Adrenal gland (tissue), 5 donors: Measurements from ENCODE around the gene ZNF579.

Experiments
- CTCF ChIP-seq, 6 experiments: fragments of 450-650 bp in 4 of 6; fragments of 200-600 bp in 2 of 6; sonication (generic) in 1 of 6; IDR thresholded peaks; 1 replicate in 5 of 6; 2 replicates in 1 of 6; pipeline versions ENCODE4 v1.5.1 to v1.8.0; 2016 to 2021; ENCODE audit warnings: antibody characterized with exemption in 6 of 6, mild to moderate bottlenecking in 2 of 6, moderate library complexity in 1 of 6
- POLR2A ChIP-seq, 2 donors: fragments of 450-650 bp; IDR thresholded peaks; one replicate each; pipeline ENCODE4 v1.6.1; 2017; ENCODE audit warnings: antibody characterized with exemption in 2 of 2, mild to moderate bottlenecking in 2 of 2, moderate library complexity in 1 of 2
- donor health status: DM: no; HTN: no; CAD: no.

- TF ChIP-seq CTCF (IDR thresholded peaks at IDR 0.05), result no peak
- TF ChIP-seq POLR2A (IDR thresholded peaks at IDR 0.05), result no peak
These were observed 43.5 kb downstream of the ZNF579 start, which contains the start of gene SBK2 for GRCh38 chr19:55536951-55537740.
